CD4-positive, alpha-beta T cell treated with Interleukin-6 at 100 ng/mL for 8 hours (primary cell): Measurements from ENCODE around the gene REC114.
"Not testable (repeated sequence)": the region's sequence is repeated elsewhere in the genome, so short reads cannot be mapped to it uniquely, and the experiment has no call there.

Experiments
- DNase-seq: peaks from one replicate; pipeline ENCODE4 v3.0.0-alpha.2; 2020; ENCODE audit warnings: mixed read lengths, low spot score

REC114 gene

DNA sequence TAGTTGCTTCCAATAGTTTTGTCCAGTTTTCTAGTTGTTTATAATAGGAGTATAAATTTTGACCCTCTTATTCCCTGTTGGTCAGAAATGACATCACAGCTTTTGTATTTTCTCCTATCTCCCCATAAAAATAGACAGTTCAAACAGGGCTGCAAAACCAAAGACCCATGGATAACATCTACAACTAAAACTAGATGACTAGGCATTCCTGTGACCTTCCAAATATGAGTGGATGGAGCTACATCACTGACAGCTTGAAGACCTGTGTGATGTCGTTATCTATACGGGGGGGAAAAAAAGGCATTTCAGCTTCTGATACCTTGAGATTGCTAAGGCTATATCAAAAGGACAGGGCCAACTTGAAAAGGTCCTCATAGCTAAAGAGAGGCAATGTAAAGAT, 84.6 kb downstream of the REC114 start:
- no peak for DNase-seq

DNA sequence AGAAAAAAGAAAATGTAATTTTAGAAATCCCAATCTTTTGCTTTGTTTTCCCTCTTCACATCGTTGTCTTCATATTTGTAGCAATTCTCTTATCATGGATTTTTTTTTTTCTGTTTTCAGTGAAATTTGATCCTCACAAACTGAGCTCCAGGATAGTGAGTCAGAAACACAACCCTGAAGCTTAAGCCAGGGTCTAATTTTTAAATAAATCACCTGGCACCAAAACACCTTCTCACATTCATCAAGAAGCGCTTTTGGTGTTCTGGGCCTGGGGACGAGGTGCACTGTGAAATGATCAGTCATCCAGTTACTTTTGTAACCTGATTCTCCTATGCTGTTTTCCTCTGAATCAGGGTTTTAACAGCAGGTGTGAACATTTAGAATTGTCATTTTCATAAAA, 87.7 kb downstream of the REC114 start:
- no peak for DNase-seq

DNA sequence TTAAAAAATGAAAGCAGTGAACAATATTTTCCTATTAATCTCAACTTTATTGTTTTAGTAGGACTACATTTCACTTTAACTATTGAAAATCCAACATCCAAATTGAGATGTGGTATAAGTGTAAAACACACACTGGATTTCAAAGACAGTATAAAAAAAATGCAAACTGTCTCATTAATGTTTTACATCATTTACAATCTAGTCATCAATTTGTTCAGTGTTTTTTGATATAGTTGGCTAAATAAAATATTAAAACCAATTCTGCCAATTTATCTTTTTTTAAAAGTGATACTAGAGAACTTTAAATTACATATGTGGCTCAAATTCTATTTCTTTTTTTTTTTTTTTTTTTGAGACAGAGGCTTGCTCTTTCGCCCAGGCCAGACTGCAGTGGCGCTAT, 95.2 kb downstream of the REC114 start:
- DNase-seq: no peak

DNA sequence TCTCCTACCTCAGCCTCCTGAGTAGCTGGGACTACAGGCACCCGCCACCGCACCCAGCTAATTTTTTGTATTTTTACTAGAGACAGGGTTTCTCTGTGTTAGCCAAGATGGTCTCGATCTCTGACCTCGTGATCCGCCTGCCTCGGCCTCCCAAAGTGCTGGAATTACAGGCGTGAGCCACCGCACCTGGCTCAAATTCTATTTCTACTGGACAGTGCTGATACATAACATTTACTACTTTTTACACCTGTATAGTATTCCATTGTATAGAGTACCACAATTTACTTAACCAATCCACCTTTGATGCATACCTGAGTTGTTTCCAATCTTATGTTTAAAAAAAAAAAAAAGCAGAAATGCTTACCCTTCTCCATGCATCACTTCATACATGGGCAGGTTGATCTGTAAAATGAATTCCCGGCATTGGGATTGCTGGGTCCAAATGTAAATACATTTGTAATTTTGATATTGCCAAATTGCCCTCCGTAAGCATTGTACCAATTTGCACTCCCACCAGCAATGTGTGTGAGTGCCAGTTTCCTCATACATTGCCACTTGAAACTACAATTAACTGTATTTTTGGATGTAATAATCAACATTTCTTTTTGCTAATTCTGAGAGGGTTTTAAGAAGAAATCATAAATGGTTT, 95.7 kb downstream of the REC114 start:
- DNase-seq: no peak

DNA sequence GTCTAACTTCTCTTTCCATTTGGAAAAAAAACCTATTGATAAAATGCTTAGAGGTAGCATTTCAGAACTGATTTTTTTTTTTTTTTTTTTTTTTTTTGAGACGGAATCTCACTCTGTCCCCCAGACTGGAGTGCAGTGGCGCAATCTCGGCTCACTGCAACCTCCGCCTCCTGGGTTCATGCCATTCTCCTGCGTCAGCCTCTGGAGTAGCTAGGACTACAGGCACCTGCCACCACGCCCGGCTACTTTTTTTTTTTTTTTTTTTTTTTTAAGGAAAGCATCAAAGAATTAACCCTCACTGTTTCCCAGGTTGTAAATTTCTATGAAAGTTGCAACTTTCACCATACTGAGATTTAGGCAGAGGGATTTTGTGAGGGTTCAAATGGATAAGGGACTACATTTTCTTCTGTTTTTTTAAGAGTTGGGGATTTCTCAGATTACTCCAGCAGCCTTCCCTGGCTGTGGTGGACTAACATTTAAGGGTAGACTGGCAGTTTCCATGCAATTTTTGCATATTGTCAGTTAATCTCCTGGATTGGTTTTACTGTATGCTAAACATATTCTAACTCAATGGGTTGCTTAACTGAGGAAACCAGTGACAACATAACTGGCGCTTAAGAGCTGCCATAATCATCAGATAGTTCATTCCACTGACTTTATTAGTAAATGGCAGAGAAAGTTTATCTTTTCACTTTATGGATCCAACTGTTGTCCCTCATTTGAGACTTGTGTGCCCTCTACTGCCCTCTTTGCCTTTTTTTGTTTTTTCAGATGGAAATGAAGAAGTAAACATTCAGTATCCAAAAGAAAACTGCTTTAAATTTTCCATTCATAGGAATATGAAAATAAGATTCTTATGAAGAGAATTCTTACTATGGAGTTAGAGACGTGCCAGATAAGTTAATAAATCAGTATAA, 96.5 kb downstream of the REC114 start:
- DNase-seq: no peak

- no peak for DNase-seq
Measured at GRCh38 chr15:73540161-73540560, 97.2 kb downstream of the REC114 start.

GRCh38 chr15:73541479-73541878, 98.5 kb downstream of the REC114 start:
- no peak for DNase-seq

DNA sequence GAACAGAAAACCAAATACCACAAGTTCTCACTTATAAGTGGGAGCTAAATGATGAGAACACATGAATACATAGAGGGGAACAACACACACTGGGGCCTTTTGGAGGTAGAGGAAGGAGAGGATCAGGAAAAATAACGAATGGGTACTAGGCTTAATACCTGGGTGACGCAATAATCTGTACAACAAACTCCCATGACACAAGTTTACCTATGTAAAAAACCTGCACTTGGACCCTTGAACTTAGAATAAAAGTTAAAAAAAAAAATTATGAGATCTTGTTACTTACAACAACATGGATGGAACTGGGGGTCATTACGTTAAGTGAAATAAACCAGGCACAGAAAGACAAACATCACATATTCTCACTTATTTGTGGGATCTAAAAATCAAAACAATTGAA, 106.0 kb downstream of the REC114 start:
- DNase-seq: not testable (repeated sequence)

DNA sequence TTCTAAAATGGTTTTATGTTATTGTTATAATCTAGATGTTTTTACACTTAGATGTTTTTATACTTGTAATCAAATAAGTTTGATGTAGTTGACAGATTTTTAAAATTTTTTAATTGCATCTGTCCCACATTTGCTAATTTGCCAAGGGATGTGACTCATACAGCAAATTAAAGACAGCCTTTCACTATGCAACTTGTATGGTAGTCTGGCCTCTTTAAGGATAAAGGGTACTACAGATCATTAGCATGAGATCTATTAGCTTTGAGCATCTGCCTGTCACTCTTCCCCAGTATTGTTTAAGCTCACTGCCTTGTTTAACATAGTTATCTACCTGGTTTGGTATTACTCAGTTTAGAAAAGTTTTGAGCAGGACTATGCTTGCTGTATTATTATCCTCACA, 107.2 kb downstream of the REC114 start:
- no peak for DNase-seq

GRCh38 chr15:73555080-73555479, 112.1 kb downstream of the REC114 start:
- DNase-seq: no peak

DNA sequence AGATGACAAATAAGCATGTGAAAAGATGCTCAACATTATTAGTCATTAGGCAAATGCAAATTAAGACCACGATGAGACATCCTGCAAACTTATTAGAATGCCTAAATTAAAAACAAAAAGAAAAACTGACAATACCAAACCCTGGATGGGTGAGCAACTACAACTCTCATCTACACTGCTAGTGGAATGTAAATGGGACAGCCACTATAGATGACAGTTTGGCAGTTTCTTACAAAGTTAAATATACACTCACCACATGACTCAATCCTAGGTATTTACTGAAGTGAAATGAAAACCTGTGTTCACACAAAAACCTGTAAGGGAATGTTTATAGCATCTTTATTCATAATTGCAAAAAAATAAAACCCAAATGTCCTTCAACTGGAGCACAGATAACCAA, 115.6 kb downstream of the REC114 start:
- DNase-seq: no peak

DNA sequence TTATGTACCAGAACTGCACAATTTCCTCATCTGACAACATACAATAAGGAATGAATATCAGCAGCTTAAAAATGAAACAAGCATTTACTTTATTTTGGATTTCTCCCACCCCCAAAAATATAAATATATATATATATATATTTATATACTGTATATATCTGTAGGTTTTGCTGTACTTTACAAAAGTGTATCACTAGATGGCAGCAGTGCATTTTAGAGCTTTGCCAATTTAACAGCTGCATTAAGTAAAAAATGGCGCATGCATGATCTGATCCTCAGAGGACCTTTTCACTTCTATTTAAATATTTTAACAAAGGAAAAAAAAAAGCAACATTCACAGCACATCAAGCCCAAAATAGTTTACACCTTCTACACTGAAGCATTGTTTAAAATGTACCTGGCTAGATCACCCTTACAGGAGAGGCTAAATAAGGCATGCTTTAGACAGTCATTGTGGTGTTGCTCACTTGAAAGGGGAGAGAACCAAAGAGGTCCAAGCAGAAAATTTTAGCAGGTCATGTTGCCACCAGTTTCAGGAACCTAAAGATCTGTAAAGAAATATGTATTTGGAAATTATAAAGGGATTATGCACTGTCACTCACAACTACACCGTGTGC, 117.6 kb downstream of the REC114 start:
- peak; percentile 17 for DNase-seq

DNA sequence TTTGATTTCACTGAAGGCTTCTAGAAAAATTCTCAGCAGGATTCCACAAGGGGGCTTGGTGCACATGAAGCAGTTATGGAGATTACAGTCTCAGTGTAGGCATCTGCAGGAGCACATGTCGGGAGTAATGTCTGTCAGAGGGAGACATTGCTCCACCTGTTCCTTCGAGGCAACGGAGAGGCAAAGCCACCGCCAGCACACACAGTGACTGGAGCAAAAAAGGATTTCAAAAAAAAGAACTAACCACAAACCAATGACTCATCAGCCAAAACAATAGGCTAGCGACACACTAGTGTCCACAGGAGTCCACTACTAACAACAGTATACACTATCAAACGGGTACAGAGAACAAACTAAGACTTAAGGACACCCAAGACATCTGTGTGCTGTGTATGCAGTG, 121.3 kb downstream of the REC114 start:
- no peak for DNase-seq

- DNase-seq: no peak
Measured at GRCh38 chr15:73567020-73567419, 124.1 kb downstream of the REC114 start.

GRCh38 chr15:73568564-73569280, 125.8 kb downstream of the REC114 start:
- no peak for DNase-seq

- DNase-seq: no peak
Measured at GRCh38 chr15:73569361-73569760, 126.4 kb downstream of the REC114 start.

- no peak for DNase-seq
Measured at GRCh38 chr15:73570355-73571032, 127.5 kb downstream of the REC114 start.

DNA sequence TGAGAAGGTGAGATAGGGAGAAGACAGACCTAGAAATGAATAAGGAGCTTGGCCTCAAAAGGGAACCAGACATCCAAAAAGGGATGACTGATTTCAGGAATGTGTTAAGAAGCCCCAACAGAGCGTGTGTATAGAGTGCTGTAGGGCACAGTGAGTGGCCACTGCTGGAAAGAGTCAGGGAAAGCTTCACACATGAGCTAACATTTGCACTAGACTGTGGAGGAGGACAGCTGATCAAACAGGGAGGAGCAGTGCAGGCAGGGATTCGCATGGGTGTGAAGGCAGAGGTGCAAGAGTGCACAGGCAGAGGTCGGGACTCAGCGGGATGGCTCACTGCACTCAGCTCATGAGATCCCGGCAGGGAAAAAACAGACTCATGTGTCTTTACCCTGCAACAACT, 128.4 kb downstream of the REC114 start:
- no peak for DNase-seq

DNA sequence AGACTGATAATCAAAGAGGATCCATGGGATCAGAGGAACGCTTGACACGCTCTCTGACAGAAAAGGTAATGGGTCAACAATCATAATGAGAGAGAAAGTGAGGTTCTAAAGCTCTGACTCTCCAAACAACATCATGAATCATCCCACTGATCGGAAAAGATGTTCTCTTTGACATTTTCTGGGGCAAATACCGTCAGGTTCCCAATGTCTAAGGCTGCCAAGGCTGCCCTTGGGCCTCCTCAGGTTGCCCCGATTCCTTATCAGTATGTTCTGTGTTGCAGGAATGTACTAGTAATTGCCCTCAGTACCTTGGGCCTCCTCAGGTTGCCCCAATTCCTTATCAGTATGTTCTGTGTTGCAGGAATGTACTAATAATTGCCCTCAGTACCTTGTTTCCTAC, 129.3 kb downstream of the REC114 start:
- DNase-seq: no peak

DNA sequence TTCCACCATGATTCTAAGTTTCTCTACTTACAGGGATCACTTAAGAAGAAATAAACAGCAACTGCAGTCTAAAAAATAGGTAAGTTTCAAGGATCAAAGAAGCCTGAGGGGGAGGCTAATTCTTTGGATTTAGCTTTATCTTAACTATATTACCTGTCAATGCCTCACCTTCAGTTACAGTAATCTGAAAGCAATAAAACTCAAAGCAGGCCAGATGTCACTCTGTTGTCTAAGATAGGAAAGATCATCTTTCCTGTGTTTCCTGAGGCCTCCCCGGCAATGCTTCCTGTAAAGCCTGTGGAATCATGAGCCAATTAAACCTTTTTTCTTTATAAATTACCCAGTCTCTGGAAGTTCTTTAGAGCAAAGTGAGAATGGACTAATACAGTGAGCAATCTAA, 130.1 kb downstream of the REC114 start:
- DNase-seq: no peak

DNA sequence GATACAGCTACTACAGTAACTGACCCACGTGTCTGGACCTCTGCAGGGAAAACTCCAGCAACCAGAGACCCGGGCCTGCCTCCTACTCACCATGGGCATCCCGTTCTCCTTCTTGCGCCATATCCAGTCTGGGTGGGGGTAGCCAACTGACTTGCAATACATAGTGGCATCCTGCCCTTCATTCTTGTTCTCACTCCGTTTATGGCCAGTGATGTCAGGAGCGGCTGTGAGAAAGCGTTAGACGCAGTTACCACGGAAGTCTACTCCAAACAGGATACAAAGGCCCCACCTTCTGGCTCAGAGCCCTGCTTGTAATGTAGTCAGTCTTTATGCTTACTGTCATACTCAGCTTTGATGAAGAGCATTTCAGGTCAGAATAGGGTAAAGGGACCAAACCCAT, 130.6 kb downstream of the REC114 start:
- no peak for DNase-seq
